Activated CD4-positive, alpha-beta T cell treated with anti-CD3 and anti-CD28 coated beads, Interleukin-10, Interleukin-2, amounts not matched to agents 100 ng/mL and 50 ng/mL, durations not matched to agents 16 hours and 8 hours (primary cell): Measurements from ENCODE around the gene CNTNAP2.

Experiments used
- DNase-seq: peaks from one replicate; pipeline ENCODE4 v3.0.0-alpha.2; 2020

The CNTNAP2 gene

DNA sequence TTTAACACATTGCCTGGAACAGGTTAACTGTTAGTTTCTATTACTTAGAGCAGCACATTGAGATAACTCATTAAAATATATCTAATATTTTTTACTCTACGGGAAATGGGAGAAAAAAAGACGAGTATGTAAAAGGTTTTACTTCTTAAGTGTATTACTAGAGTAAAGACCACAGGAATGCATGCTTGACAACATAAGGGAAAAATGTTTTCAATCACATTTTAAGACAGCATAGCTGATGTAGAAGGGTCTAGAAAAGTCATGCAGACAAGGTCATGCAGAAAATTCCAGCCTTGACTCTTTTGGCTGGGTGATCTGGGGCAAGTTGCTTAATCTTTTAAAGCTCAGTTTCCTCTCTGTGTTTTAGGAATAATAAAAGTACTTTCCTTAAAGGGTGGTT lies 806.2 kb downstream of the CNTNAP2 start:
- no peak for DNase-seq

- no peak for DNase-seq
Measured at GRCh38 chr7:146926841-146927240, 810.2 kb downstream of the CNTNAP2 start.

DNA sequence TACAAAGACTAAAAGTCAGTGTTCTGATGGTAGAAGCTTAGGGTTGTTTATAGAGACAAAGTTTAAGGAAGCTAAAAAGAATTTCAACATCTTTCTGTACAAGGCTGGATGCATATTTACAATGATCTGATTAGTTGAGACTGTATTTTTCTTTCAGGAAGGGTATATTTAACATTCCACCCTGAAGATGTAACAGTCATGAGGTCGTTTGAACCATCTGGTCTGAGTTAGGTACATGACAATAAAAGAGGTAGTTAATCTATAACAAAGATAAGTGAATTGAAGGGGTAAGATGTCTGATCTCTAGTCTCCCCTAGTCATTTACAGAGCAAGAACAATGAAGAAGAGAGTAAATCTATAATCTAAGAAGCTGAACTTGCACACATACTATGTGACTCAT lies 821.2 kb downstream of the CNTNAP2 start:
- DNase-seq: no peak

GRCh38 chr7:146943483-146943882 lies 826.9 kb downstream of the CNTNAP2 start:
- DNase-seq: no peak

DNA sequence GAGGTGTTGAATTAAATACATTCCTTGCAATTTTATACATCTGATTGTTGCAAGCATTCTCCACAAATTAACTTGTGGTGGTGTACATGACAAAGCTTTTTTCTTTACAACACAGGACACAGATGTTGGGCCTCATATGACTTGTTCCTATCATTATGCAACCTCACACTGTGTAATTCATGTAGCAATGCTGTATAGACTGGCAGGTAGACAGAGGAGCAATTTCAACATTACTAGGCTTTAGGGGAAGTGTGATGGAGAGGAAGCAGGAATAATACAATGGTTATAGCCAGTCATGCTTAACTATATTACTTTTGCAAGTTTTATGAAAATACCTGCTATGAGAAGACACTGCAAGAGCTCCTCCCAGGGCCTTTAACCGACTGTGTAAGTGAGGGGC lies 832.1 kb downstream of the CNTNAP2 start:
- DNase-seq: no peak

GRCh38 chr7:146956321-146956720 lies 839.7 kb downstream of the CNTNAP2 start:
- no peak for DNase-seq

DNA sequence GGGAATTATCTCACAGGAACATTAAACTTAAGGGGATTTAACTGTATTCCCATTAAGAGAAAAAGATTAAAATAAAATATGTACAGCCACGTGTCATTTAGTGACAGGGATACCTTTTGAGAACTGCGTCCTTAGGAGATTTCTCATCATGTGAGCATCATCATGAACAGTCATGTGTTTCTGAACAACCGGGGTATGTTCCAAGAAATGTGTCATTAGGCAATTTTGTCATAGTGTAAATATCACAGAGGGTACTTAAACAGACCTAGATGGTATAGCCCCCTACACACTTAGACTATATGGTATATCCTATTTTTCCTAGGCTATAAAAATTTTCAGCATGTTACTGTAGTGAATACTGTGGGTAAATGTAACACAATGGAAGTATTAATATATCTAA lies 840.3 kb downstream of the CNTNAP2 start:
- no peak for DNase-seq

DNA sequence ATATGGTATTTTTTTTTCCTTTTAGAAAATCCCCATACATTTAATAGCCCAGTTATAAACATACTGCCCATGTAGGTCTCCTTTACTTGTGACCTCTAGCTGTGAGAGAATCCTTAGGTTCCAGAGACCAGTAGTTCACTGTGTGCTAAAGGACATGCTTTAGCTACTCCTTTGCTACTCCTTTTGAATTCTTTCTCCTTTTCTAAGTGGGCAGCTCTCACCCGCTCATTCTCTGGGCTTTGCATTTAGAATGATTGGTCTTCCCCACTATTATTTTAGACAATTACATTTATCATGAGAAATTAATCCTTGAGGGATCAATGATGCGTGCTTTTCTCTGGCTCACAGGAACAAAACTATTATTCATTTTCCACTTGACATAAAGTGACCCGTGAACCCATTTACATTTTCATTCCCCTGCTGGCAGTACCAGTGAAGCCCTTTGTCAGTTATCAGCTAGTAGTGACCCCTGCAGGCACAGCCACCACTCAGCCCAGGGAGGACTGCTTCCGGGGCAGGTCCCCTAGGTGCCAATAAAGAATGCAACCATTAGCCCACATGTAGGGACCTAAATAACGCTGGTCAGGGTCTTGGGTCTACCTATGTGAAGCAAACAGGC lies 844.3 kb downstream of the CNTNAP2 start:
- no peak for DNase-seq

DNA sequence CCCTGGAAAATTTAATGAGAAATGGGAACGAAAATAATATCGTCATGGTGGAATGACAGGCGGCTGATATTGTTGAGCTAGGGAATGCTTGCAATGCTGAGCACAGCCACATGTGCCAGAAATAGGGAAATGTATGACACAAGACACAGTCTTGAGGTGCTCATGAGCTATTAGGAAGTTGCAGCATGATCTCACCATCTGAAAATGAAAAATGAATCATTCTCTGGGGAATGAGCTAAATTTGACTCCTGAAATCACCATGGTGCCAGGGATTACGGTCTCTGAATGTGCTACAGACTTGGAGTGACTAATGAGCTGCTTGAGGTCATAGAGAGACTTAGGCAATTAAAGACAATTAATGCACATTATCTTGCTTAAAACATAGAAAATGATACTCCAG lies 845.0 kb downstream of the CNTNAP2 start:
- no peak for DNase-seq

GRCh38 chr7:146966274-146966673 lies 849.7 kb downstream of the CNTNAP2 start:
- no peak for DNase-seq

DNA sequence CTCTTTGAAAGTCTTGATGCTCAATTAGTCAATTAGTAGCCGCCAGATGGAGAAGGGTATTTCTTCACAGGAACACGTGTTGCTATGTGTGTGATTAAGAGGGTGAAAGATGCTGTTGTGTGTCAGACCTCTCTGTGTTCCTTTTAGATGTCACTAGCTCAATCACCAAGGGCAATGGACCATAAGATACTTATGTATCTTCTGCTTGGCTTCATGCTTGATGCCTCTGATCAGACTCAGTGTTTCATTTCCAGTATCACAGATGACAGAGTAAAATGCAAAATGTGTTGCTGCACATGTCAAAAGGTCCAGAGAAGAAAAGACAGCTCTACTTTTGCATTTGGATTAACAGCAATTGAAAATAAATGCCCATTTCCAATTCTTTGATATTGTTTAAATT lies 865.9 kb downstream of the CNTNAP2 start:
- no peak for DNase-seq

DNA sequence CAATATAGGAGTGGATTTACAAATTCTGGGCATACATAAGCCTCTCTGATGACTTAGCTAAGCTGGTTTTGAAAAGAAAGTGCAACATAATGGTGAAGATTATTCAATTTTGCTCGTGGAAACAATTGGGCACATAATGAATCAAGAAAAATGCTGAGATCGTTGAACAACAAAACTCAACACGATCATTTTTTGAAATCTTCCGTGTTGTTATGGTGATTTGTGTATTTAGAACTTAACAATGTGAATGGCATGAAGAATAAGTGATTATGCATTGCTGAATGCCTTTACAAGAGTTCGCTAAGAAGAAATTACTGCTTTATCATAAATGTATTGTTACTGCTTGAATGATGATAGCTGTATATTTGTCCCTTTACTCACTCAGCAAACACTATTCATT lies 875.0 kb downstream of the CNTNAP2 start:
- no peak for DNase-seq

- no peak for DNase-seq
Measured at GRCh38 chr7:146993764-146994163, 877.2 kb downstream of the CNTNAP2 start.

GRCh38 chr7:147008530-147008929 lies 891.9 kb downstream of the CNTNAP2 start:
- no peak for DNase-seq

DNA sequence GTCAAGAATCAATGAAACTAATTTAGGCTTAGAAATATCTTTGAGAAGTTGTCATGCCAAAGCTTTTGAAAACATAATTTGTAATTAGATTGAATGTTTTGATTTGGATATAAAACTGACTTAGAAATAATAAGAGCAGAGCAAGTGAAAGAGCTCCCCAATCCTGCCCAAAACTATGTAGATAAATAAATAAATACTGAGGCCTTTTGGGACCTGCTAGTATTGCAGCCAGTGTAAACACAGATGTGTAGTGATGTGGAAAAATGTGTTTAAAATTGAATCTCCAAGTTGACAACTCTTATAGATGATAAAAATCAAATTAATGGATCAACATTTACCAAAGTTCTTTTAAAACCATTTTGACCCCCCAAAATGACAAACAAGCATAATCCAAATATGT lies 896.1 kb downstream of the CNTNAP2 start:
- no peak for DNase-seq

- DNase-seq: no peak
Measured at GRCh38 chr7:147013825-147014224, 897.2 kb downstream of the CNTNAP2 start.

DNA sequence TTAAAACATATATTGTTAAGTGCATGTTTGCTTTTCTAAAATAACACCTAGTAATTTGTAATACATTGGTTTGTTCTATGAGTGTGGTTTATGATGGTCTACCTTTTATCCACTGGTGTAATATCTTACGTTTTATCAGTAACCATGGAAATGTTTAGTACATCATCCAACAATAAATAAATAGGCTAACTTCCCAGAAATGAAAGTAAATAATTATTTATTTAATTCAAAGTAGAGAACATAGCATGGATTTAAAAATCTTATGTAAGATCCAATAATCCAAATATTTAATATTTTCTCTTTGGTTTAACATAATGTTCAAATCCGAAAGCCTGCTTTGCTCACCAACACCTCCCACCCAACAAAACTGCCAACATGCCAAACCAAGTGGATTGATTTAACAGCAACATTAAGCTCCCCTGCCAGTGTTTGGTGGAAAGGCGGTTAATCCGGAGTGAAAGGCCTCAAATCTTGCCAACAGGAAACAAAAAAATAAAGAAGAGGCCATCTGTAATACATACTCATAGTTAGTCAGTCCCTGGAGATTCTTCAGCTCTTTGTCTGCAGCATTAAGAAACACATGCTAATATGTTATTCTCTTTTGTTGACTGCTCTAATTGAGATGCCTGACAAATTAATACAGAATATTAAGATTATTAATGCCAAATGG lies 897.8 kb downstream of the CNTNAP2 start:
- DNase-seq: no peak

GRCh38 chr7:147015999-147016398 lies 899.4 kb downstream of the CNTNAP2 start:
- no peak for DNase-seq

DNA sequence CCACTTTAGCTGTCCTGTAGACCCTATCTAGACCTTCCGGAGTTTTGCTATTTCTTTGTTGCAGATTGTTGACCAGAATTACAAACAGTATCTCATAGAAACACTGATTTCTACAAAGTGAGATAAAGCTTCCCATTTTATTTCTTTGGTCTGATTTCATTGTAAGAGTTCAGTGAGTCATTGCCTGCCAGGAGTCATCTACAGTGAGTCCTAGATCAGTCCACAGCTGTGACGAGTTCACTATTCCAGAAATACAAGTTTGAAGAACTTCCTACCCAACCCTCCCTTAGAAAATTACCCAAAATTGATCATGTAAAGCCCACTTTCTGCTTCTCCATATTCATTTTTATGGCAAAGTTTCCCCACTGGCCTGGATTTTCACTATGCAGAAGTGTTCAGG lies 905.5 kb downstream of the CNTNAP2 start:
- no peak for DNase-seq

DNA sequence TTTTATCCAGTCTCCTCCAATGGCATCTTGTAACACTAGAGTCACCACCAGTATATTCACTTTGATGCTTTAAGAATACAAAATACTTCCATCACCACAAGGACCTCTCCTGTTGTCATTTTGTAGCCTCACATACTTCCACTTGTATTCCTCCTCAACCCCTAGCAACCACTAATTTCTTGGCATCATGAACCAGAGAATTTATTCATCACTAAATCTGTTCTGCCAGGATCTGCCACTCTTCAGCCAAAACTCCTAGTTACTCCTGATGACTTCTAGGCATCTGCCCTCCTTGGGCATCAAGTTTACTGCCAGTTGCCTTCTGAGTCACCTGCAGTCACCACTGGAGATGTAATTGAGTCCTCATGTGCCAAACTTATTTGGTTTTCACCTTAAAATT lies 906.8 kb downstream of the CNTNAP2 start:
- DNase-seq: no peak

DNA sequence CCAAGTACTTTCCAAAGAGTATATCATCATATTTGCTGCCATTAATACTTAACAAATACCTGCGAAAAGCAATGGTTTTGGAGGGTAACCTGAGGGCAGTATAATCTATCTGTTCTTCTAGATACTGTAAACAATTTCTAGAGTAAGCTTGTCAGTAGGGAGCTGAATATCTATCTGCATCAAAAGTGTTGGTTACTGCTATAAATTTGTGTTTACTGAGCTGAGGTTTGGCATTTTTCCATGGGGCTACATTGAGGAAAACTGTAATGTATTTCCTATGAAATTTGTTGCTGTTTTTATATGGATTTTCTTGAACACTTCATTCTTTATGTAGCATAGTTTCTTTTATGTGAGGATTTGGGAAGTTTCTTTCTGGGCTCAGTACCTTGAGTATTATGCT lies 913.4 kb downstream of the CNTNAP2 start:
- DNase-seq: no peak

GRCh38 chr7:147033641-147034040 lies 917.0 kb downstream of the CNTNAP2 start:
- no peak for DNase-seq

- no peak for DNase-seq
Measured at GRCh38 chr7:147041438-147041837, 924.8 kb downstream of the CNTNAP2 start.

GRCh38 chr7:147044941-147045340 lies 928.3 kb downstream of the CNTNAP2 start:
- DNase-seq: no peak

GRCh38 chr7:147047696-147048095 lies 931.1 kb downstream of the CNTNAP2 start:
- no peak for DNase-seq
